DND-41 (cell line): ENCODE measurements around the gene MED8.

Source experiments
- ATAC-seq: fragments of 200-7000 bp; cut with Tn5 transposase; 3 replicates; pipeline ENCODE4 v1.9.1; 2021; ENCODE audit warnings: low read depth; ENCODE audit not compliant: insufficient read depth
- DNase-seq: peaks from one replicate; pipeline ENCODE4 v3.0.0-alpha.2; 2020
- H2AFZ ChIP-seq: 2 replicates; pipeline ENCODE4 v1.6.0; 2012; ENCODE audit warnings: low read depth, low read length
- H3K27ac ChIP-seq: 2 replicates; pipeline ENCODE4 v1.5.1; 2012; ENCODE audit warnings: low read length, inconsistent platforms
- H3K27me3 ChIP-seq: fragments of 200-600 bp; sonication (generic); 2 replicates; pipeline ENCODE4 v1.6.0; 2012; ENCODE audit warnings: low read length, mild to moderate bottlenecking, inconsistent platforms; ENCODE audit not compliant: insufficient read depth, poor library complexity
- H3K36me3 ChIP-seq: 2 replicates; pipeline ENCODE4 v1.5.1; 2012; ENCODE audit warnings: low read length, inconsistent platforms; ENCODE audit not compliant: insufficient read depth
- H3K4me1 ChIP-seq: 2 replicates; pipeline ENCODE4 v1.5.1; 2012; ENCODE audit warnings: mild to moderate bottlenecking, low read length; ENCODE audit not compliant: insufficient read depth
- H3K4me2 ChIP-seq: 2 replicates; pipeline ENCODE4 v1.6.0; 2012; ENCODE audit warnings: mild to moderate bottlenecking, moderate library complexity, low read length, inconsistent platforms; ENCODE audit not compliant: insufficient read depth
- H3K4me3 ChIP-seq, 2 experiments: fragments of 200-600 bp in 1 of 2; shearing (Covaris generic) in 1 of 2; 2 replicates each; pipeline ENCODE4 v1.5.1; 2012 to 2016; ENCODE audit warnings: inconsistent platforms in 2 of 2, low read length in 2 of 2, mild to moderate bottlenecking in 2 of 2, low read depth in 1 of 2, moderate library complexity in 1 of 2
- H3K79me2 ChIP-seq: 2 replicates; pipeline ENCODE4 v1.6.0; 2012; ENCODE audit warnings: low read length, inconsistent platforms; ENCODE audit not compliant: insufficient read depth
- H3K9ac ChIP-seq: 2 replicates; pipeline ENCODE4 v1.6.0; 2012; ENCODE audit warnings: low read depth, mild to moderate bottlenecking, inconsistent platforms, low read length, moderate library complexity
- H3K9me3 ChIP-seq: 2 replicates; pipeline ENCODE4 v1.5.1; 2012; ENCODE audit warnings: low read length, moderate library complexity, mild to moderate bottlenecking, inconsistent platforms; ENCODE audit not compliant: insufficient read depth, severe bottlenecking
- H4K20me1 ChIP-seq: 2 replicates; pipeline ENCODE4 v1.6.0; 2012; ENCODE audit warnings: low read length; ENCODE audit not compliant: insufficient read depth
- EZH2 ChIP-seq: IDR thresholded peaks from 3 replicates; pipeline ENCODE4 v1.6.1; 2012; ENCODE audit warnings: borderline replicate concordance, low read depth, mild to moderate bottlenecking, moderate library complexity, low read length, inconsistent platforms; ENCODE audit not compliant: severe bottlenecking
- TF ChIP-seq, protein P1 (sequence below): IDR thresholded peaks from 2 replicates; pipeline ENCODE4 v1.5.1; 2012; ENCODE audit warnings: borderline replicate concordance, low read length, moderate library complexity, mild to moderate bottlenecking; ENCODE audit not compliant: poor library complexity, severe bottlenecking; ENCODE audit errors: extremely low read depth

MED8 gene

GRCh38 chr1:43367904-43368645, 21.5 kb downstream of the MED8 start, which contains the start of gene ELOVL1:
Gene ELOVL1, minus strand, starts transcription at chr1:43368011. Its CDS starts 2,402 bp downstream, at chr1:43365609.
- DNase-seq (peak; percentile 91), ATAC-seq (peak; percentile 80)
- peak within 1 kb of the TSS; percentile 82 to 87 for H3K4me3 ChIP-seq
- H3K9me3 ChIP-seq: no peaks in the 10 kb centered on the region
- H3K27ac ChIP-seq: peak within 1 kb of the TSS; percentile 90
- peaks cover 26% of the 10 kb centered on the region for H3K4me1 ChIP-seq
- no peaks in the 10 kb centered on the region for H3K27me3 ChIP-seq
- peaks cover 37% of the 10 kb centered on the region for H3K79me2 ChIP-seq
- H2AFZ ChIP-seq: peak within 1 kb of the TSS; percentile 85
- H4K20me1 ChIP-seq: peaks cover 4% of the 10 kb centered on the region; the same call in 1 of the 2 replicates
- H3K9ac ChIP-seq: peak within 1 kb of the TSS; percentile 77
- H3K4me2 ChIP-seq: peak within 1 kb of the TSS; percentile 96
- peaks cover 31% of the 10 kb centered on the region for H3K36me3 ChIP-seq
- TF ChIP-seq EZH2: no peak
- TF ChIP-seq, protein P1, sequence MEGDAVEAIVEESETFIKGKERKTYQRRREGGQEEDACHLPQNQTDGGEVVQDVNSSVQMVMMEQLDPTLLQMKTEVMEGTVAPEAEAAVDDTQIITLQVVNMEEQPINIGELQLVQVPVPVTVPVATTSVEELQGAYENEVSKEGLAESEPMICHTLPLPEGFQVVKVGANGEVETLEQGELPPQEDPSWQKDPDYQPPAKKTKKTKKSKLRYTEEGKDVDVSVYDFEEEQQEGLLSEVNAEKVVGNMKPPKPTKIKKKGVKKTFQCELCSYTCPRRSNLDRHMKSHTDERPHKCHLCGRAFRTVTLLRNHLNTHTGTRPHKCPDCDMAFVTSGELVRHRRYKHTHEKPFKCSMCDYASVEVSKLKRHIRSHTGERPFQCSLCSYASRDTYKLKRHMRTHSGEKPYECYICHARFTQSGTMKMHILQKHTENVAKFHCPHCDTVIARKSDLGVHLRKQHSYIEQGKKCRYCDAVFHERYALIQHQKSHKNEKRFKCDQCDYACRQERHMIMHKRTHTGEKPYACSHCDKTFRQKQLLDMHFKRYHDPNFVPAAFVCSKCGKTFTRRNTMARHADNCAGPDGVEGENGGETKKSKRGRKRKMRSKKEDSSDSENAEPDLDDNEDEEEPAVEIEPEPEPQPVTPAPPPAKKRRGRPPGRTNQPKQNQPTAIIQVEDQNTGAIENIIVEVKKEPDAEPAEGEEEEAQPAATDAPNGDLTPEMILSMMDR: peak; percentile 56

GRCh38 chr1:43367026-43367903, 22.3 kb downstream of the MED8 start:
- peak overlapping the region; percentile 77 for H3K9ac ChIP-seq
- H3K27ac ChIP-seq: peak overlapping the region; percentile 90
- H3K4me3 ChIP-seq: peak overlapping the region; percentile 82 to 87
- peak overlapping the region; percentile 96 for H3K4me2 ChIP-seq
- peaks cover 37% of the 10 kb centered on the region for H3K79me2 ChIP-seq
- H3K36me3 ChIP-seq: peaks cover 38% of the 10 kb centered on the region
- H2AFZ ChIP-seq: peak overlapping the region; percentile 67
- DNase-seq (peak; percentile 60), ATAC-seq (peak; percentile 62)
- H3K27me3 ChIP-seq: no peaks in the 10 kb centered on the region
- TF ChIP-seq, protein P1: no peak
- no peak for TF ChIP-seq EZH2
- H3K9me3 ChIP-seq: no peaks in the 10 kb centered on the region
- H4K20me1 ChIP-seq: peaks cover 4% of the 10 kb centered on the region; the same call in 1 of the 2 replicates
- H3K4me1 ChIP-seq: peaks cover 26% of the 10 kb centered on the region

- Histone ChIP-seq H3K4me2 (peak overlapping the region; percentile 96), H3K36me3 (peaks cover 45% of the 10 kb centered on the region), H3K9ac (peak overlapping the region; percentile 77), H4K20me1 (peaks cover 6% of the 10 kb centered on the region; the same call in 1 of the 2 replicates), H3K79me2 (peaks cover 42% of the 10 kb centered on the region), H2AFZ (no peak overlapping the region), H3K27ac (peak overlapping the region; percentile 90), H3K9me3 (no peaks in the 10 kb centered on the region), H3K4me3 (peak overlapping the region; percentile 82 to 87; a peak in 3 of 4 replicates), H3K27me3 (no peaks in the 10 kb centered on the region), H3K4me1 (peaks cover 32% of the 10 kb centered on the region)
- ATAC-seq (no peak), DNase-seq (no peak)
- TF ChIP-seq, protein P1: no peak
Observed at GRCh38 chr1:43366601-43367025, 23.0 kb downstream of the MED8 start.
